Loucy (cell line): ENCODE data around the gene FBXO42.

ENCODE experiments used
- CTCF ChIP-seq: fragments of 200-600 bp; sonication (generic); conservative IDR thresholded peaks from 2 replicates; pipeline ENCODE4 v1.5.1; 2014; ENCODE audit warnings: mild to moderate bottlenecking, antibody characterized with exemption, low read length
- EZH2phosphoT487 ChIP-seq: fragments of 200-600 bp; IDR thresholded peaks from 2 replicates; pipeline ENCODE4 v1.6.1; 2018; ENCODE audit warnings: antibody characterized with exemption, mild to moderate bottlenecking, moderate library complexity, borderline replicate concordance

GRCh38 chr1:16392740-16393569, 40.7 kb upstream of the FBXO42 start:
- TF ChIP-seq CTCF (no peak), EZH2phosphoT487 (no peak)
